AG04450 (cell line): Measurements from ENCODE around the gene KLHL26. TPM values are rescaled to one million over a fixed set of nuclear protein-coding genes. Genes with fewer than 3 reads are reported as not detected.

Experiments
- CTCF ChIA-PET: fragments of 300-600, 350-600 bp; formaldehyde crosslinking; extraction: SDS; loops from one replicate; lab custom pipeline; 2022; ENCODE audit warnings: antibody characterized with exemption, inconsistent platforms; lab: Charles Lee
- POLR2A ChIA-PET: fragments of 350-600 bp; formaldehyde crosslinking; extraction: SDS; loops from one replicate; lab custom pipeline; 2021; ENCODE audit warnings: antibody characterized with exemption, inconsistent platforms; lab: Yijun Ruan, JAX
- DNase-seq: peaks from one replicate; pipeline ENCODE4 v3.0.0-alpha.2; 2011; ENCODE audit warnings: low read depth, low spot score
- H3K27ac ChIP-seq: one replicate; pipeline ENCODE4 v1.5.1; 2012; ENCODE audit warnings: low read depth, low read length, control low read depth
- H3K27me3 ChIP-seq: one replicate; pipeline ENCODE4 v1.6.0; 2012; ENCODE audit warnings: low read length; ENCODE audit not compliant: control insufficient read depth, insufficient read depth
- H3K4me3 ChIP-seq: 2 replicates; pipeline ENCODE4 v1.5.1; 2011; ENCODE audit warnings: mild to moderate bottlenecking, low read depth, low read length, control low read depth
- H3K9me3 ChIP-seq: 2 replicates; pipeline ENCODE4 v1.5.1; 2012; ENCODE audit warnings: low read length; ENCODE audit not compliant: control insufficient read depth, insufficient read depth
- CTCF ChIP-seq: IDR thresholded peaks from 2 replicates; pipeline ENCODE4 v1.5.1; 2011; ENCODE audit warnings: low read depth, low read length, control low read depth, inconsistent platforms
- polyA plus RNA-seq: library from polyadenylated mRNA; depleted of rRNA; stranded (reverse); fragments of >200 nt; gene quantifications from 2 replicates; pipeline ENCODE4 v1.2.3, GENCODE V29; 2011

KLHL26 gene
- polyA plus RNA-seq, 1 experiment = 1.2 TPM

DNA sequence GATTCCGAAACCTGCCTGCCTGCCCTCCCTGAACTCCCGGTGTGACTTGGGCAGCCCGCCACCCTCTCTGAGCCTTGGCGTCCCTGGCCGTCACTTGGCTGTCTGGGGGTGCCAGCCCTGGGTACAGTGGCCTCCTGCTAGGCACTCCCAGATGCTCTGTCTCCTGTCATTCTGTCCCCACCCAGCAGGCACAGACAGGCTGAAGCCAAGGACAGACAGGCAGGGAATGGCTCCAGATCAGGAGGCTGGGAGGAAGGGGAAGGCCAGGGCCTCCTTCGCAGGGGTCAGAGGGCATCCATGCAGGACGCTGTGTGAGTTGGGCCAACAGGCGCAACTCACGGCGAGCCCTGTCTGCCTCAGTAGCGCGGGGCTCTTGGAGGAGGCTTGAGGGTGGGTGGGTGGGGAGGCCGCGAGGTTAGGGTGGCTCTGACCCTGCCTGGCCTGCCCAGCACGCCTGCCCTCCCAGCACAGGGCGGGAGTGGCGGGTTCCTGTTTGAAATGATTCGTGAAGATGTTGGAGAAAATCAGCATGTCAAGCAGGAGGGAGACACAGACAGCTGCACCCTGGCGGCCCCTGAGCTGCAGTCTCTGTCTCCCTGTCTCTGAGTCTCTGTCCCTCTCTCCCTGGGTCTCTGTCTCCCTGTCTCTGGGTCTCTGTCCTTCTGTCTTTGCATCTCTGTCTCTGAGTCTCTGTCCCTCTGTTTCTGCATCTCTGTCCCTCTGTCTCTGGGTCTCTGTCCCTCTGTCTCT is 19.7 kb downstream of the KLHL26 start:
- DNase-seq = no peak
- ChIA-PET CTCF (no interaction called here), POLR2A (no interaction called here)
- Histone ChIP-seq H3K9me3 (no peaks in the 10 kb centered on the region), H3K27me3 (no peaks in the 10 kb centered on the region), H3K27ac (no peak overlapping the region), H3K4me3 (no peak overlapping the region)
- TF ChIP-seq CTCF = no peak

DNA sequence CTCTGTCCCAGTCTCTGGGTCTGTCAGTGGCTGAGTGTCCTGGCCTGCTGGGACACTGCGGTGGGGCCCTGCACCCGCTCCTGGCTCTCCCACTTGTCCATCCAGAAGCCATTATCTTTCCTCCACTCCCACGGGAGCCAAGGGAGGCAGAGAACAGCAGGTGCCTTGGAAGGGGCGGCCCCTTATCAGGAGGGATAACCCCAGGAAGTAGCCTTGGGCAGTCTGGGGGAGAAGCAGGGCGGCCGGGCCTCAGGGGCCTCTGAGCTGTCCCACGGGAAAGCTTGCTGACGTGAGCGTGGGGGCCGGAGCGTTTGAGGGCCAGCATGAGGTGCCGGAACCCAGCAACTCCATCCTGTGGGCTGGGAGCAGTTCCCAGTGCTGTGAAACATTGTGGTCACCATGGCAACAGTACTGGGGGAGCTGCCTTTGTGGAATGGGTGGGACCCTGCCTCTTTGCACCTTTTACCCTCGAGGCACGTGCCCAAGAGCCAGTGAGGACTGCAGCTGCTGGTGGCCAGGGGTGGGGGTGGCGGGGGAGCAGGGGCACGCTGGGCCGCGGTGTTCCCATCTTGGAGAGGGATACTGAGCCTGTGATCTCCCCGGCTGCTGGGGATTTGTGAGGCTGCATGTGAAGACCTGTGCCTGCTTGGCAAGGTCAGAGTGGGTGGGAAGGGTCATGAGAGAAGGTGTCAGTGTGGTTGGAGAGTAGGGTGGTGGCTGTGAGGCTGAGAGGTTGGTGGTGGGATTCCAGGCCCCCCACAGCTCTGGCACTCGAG is 20.9 kb downstream of the KLHL26 start:
- H3K9me3 ChIP-seq = no peaks in the 10 kb centered on the region; the same call in 1 of the 2 replicates
- TF ChIP-seq CTCF = no peak
- H3K4me3 ChIP-seq = no peak overlapping the region
- peak; percentile 45 for DNase-seq
- no peaks in the 10 kb centered on the region for H3K27me3 ChIP-seq
- no peak overlapping the region for H3K27ac ChIP-seq
- ChIA-PET CTCF (interaction anchor here (0.6 kb wide), 2 partner anchors 105 to 179 kb away, joined by 3 to 10 read pairs; no protein-coding TSS in a partner anchor), POLR2A (interaction anchor here (0.7 to 0.8 kb wide), 2 partner anchors 12 to 100 kb away, joined by 3 to 5 read pairs; partner anchors contain the start of gene KXD1)

GRCh38 chr19:18658366-18658855 is 21.6 kb downstream of the KLHL26 start:
- no peak for TF ChIP-seq CTCF
- H3K4me3 ChIP-seq = no peak overlapping the region
- ChIA-PET POLR2A (interaction anchor here (0.8 kb wide), 1 partner anchor 13 kb away, joined by 5 read pairs; no protein-coding TSS in a partner anchor), CTCF (no interaction called here)
- no peaks in the 10 kb centered on the region; the same call in 1 of the 2 replicates for H3K9me3 ChIP-seq
- H3K27me3 ChIP-seq = no peaks in the 10 kb centered on the region
- DNase-seq = no peak
- H3K27ac ChIP-seq = no peak overlapping the region

DNA sequence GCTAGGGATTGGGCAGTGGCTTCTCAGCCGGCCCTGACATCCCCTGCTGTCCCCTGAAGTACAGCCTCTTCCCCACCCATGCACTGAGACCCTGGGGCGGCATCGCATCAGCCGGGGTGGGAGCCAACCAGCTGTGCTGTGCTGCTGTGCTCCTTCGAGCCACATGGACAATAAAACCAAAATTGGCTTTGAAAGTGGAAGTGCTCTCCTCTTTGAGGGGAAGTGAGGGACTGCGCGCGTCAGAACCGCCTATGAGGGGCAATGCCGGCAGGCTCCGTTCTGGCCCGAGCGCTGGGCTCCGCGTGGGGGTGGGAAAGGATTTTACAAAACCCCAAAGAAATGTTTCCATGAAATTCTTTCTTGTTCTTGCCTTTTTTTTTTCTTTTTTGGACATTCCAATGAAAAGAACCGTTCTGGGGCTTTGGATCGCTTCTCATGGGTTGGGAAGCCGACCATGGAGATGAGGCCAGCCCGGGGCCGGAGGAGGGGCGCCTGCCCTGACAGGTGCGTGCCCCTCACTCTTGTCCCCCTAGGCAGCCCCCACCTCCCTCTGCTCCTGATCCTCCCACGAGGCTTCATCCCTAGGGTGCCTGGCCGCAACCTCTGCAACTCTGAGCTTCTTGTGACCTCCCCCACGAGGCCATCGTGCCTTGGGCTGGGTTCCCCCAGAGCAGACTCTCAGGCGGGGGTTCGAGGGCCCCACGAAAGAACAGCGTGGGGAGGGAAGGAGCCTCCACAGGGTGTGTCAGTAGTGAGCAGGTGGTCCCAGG is 22.6 kb downstream of the KLHL26 start:
- no peaks in the 10 kb centered on the region; the same call in 1 of the 2 replicates for H3K9me3 ChIP-seq
- no peak overlapping the region for H3K4me3 ChIP-seq
- CTCF ChIA-PET = no interaction called here
- POLR2A ChIA-PET = interaction anchor here (0.6 to 0.7 kb wide), 3 partner anchors 18 to 245 kb away, joined by 3 to 11 read pairs (median 3); no protein-coding TSS in a partner anchor
- H3K27me3 ChIP-seq = no peaks in the 10 kb centered on the region
- H3K27ac ChIP-seq = no peak overlapping the region
- no peak for TF ChIP-seq CTCF
- no peak for DNase-seq
